Right lobe of liver (tissue), 6 donors: ENCODE results near the gene SLC39A5. TPM values are rescaled to one million over a fixed set of nuclear protein-coding genes. Genes with fewer than 3 reads are reported as not detected.
"Not testable (repeated sequence)": the region's sequence is repeated elsewhere in the genome, so short reads cannot be mapped to it uniquely, and the experiment has no call there.

Experiments
- ATAC-seq, 4 donors: fragments of 200-7000 bp; cut with Tn5 transposase; one replicate each; pipeline ENCODE4 v1.9.1; 2020; ENCODE audit warnings: mild to moderate bottlenecking in 4 of 4, moderate library complexity in 4 of 4
- DNase-seq, 3 donors: peaks; one replicate each; pipeline ENCODE4 v3.0.0-alpha.2; 2020
- H3K27ac ChIP-seq, 3 donors: fragments of 200-600 bp; one replicate each; pipeline ENCODE4 v1.8.0; 2022
- H3K27me3 ChIP-seq, 2 donors: fragments of 200-600 bp; one replicate each; pipeline ENCODE4 v1.8.0; 2022
- H3K36me3 ChIP-seq, 4 donors: fragments of 200-600 bp; sonication (generic) in 1 of 4; one replicate each; pipeline versions ENCODE4 v1.5.1 to v1.8.0; 2017 to 2022; ENCODE audit warnings: control low read depth in 1 of 4
- H3K4me1 ChIP-seq, 4 donors: fragments of 200-600 bp; sonication (generic) in 1 of 4; one replicate each; pipeline versions ENCODE4 v1.5.1 to v1.8.0; 2017 to 2022; ENCODE audit warnings: control low read depth in 1 of 4
- H3K4me3 ChIP-seq, 3 donors: fragments of 200-600 bp; one replicate each; pipeline ENCODE4 v1.8.0; 2022
- H3K9me3 ChIP-seq, 4 donors: fragments of 200-600 bp; sonication (generic) in 1 of 4; one replicate each; pipeline versions ENCODE4 v1.5.1 to v1.8.0; 2017 to 2022; ENCODE audit warnings: control low read depth in 1 of 4
- CTCF ChIP-seq, 4 donors: fragments of 200-600 bp in 3 of 4; fragments of 450-650 bp in 1 of 4; IDR thresholded peaks; one replicate each; pipeline versions ENCODE4 v1.5.1 to v1.8.0; 2016 to 2022; ENCODE audit warnings: antibody characterized with exemption in 4 of 4, mild to moderate bottlenecking in 2 of 4
- POLR2A ChIP-seq: fragments of 450-650 bp; IDR thresholded peaks from one replicate; pipeline ENCODE4 v1.6.1; 2017; ENCODE audit warnings: antibody characterized with exemption, mild to moderate bottlenecking
- WGBS: methylation state at CpG from one replicate; pipeline ENCODE4 v1.1.6; 2018; ENCODE audit warnings: low coverage, low lambda C conversion rate; ENCODE audit not compliant: insufficient coverage; ENCODE audit errors: missing lambda C conversion rate; 5-methylcytosine and 5-hydroxymethylcytosine counted together
- intact Hi-C, 2 donors: fragments of 100-400 bp; cut with DNase I; formaldehyde crosslinking; loops; one replicate each; pipeline versions ENCODE4 v1.11.2 to v1.14.1; 2022
- total RNA-seq, 6 experiments: library from RNA; depleted of rRNA in 2 of 6; stranded (reverse); fragments of >200 nt in 2 of 6; fragmentation: NEBNext Ultra II Directional in 3 of 6; extraction: Animal tissue kit (Norgen Biotek cat#: 25700) in 3 of 6; gene quantifications; one replicate each; pipeline versions ENCODE4 v1.1.0 to v1.2.4, GENCODE V29; 2016 to 2023
- donor health status: DM: no; HTN: yes; CAD: no.
- donor health status: DM: no; HTN: no; CAD: no.
- donor health status: DM: no; HTN: no; CAD: no.
- donor health status: DM: no; HTN: yes; CAD: no.
- donor health status: DM: no; HTN: yes; CAD: no.

The SLC39A5 gene
- total RNA-seq, 6 experiments from 2014 or later: 39.7 to 209 (median 110) TPM

- Histone ChIP-seq H3K27ac (no peak overlapping the region), H3K27me3 (no peaks in the 10 kb centered on the region), H3K36me3 (peaks cover 0 to 15% (median 0%) of the 10 kb centered on the region in 4 donors), H3K4me1 (peaks cover 0 to 15% (median 7%) of the 10 kb centered on the region in 4 donors), H3K4me3 (no peak overlapping the region), H3K9me3 (no peaks in the 10 kb centered on the region)
- no peak for DNase-seq
- 95% methylated on average over 8 of the region's 8 CpGs for WGBS
- no peak for ATAC-seq
- intact Hi-C loops: no loop called here
- TF ChIP-seq POLR2A (no peak), CTCF (IDR thresholded peaks at IDR 0.05) (no peak)
Observed at GRCh38 chr12:56260380-56260779, 30.5 kb downstream of the SLC39A5 start.

GRCh38 chr12:56260921-56261320 is 31.1 kb downstream of the SLC39A5 start:
- Histone ChIP-seq H3K27ac (no peak overlapping the region), H3K4me3 (no peak overlapping the region), H3K4me1 (peaks cover 0 to 17% (median 8%) of the 10 kb centered on the region in 4 donors), H3K9me3 (no peaks in the 10 kb centered on the region), H3K27me3 (no peaks in the 10 kb centered on the region), H3K36me3 (peaks cover 0 to 10% (median 0%) of the 10 kb centered on the region in 4 donors)
- DNase-seq (no peak), ATAC-seq (no peak)
- 67% methylated on average over 3 of the region's 3 CpGs for WGBS
- intact Hi-C loops: no loop called here
- TF ChIP-seq CTCF (IDR thresholded peaks at IDR 0.05) (no peak), POLR2A (no peak)

- Histone ChIP-seq H3K9me3 (no peaks in the 10 kb centered on the region), H3K36me3 (peaks cover 0 to 3% (median 0%) of the 10 kb centered on the region in 4 donors), H3K27ac (no peak overlapping the region), H3K27me3 (no peaks in the 10 kb centered on the region), H3K4me1 (peaks cover 0 to 23% (median 11%) of the 10 kb centered on the region in 4 donors), H3K4me3 (no peak overlapping the region)
- intact Hi-C loops: no loop called here
- DNase-seq: no peak
- 84% methylated on average over 5 of the region's 5 CpGs for WGBS
- no peak for TF ChIP-seq CTCF (IDR thresholded peaks at IDR 0.05)
- TF ChIP-seq POLR2A: no peak
- no peak for ATAC-seq
Observed at GRCh38 chr12:56261503-56262232, 31.8 kb downstream of the SLC39A5 start.

GRCh38 chr12:56262955-56263354 is 33.1 kb downstream of the SLC39A5 start:
- WGBS: 71% methylated on average over 2 of the region's 7 CpGs
- H3K27me3 ChIP-seq, H3K36me3 ChIP-seq: not testable (repeated sequence)

GRCh38 chr12:56266068-56266692 is 36.3 kb downstream of the SLC39A5 start:
- H3K36me3 ChIP-seq: peaks cover 0 to 11% (median 2%) of the 10 kb centered on the region in 4 donors
- intact Hi-C loops, DNase-seq, H3K9me3 ChIP-seq, H3K27me3 ChIP-seq: not testable (repeated sequence)
- H3K27ac ChIP-seq: peak overlapping the region; percentile 76 to 90 (median 86)
- peaks cover 0 to 30% (median 5%) of the 10 kb centered on the region in 4 donors for H3K4me1 ChIP-seq
- peak overlapping the region; percentile 72 to 83 (median 80) for H3K4me3 ChIP-seq
- ATAC-seq: peak in 2 of 4 donors; percentile 1 to 5
- 39% methylated on average over 15 of the region's 16 CpGs for WGBS

More at GRCh38 chr12:56262955-56263354, 33.1 kb downstream of the SLC39A5 start:
- H3K27ac ChIP-seq, DNase-seq, intact Hi-C loops, H3K9me3 ChIP-seq, ATAC-seq, H3K4me3 ChIP-seq: not testable (repeated sequence)
- peaks cover 0 to 15% (median 6%) of the 10 kb centered on the region in 4 donors for H3K4me1 ChIP-seq
